A549 treated with dexamethasone at 1 μM for 4 hours (cell line): ENCODE data around the gene SLC25A17. TPM values are rescaled to one million over a fixed set of nuclear protein-coding genes. Genes with fewer than 3 reads are reported as not detected.

Experiments
- total RNA-seq: library from RNA; stranded (reverse); fragments of 200-300 nt; extraction: Qiagen RNA extraction; gene quantifications from 5 replicates; pipeline ENCODE4 v1.2.3, GENCODE V29; 2022

SLC25A17 gene, protein sequence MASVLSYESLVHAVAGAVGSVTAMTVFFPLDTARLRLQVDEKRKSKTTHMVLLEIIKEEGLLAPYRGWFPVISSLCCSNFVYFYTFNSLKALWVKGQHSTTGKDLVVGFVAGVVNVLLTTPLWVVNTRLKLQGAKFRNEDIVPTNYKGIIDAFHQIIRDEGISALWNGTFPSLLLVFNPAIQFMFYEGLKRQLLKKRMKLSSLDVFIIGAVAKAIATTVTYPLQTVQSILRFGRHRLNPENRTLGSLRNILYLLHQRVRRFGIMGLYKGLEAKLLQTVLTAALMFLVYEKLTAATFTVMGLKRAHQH
- 19.4 to 22.0 TPM (median 19.9 TPM) in 5 replicates for total RNA-seq

GRCh38 chr22:40818747-40819598, at the start of gene SLC25A17:
Gene SLC25A17 (minus strand): TSS chr22:40819346. CDS start chr22:40819248, 98 bp downstream.

DNA sequence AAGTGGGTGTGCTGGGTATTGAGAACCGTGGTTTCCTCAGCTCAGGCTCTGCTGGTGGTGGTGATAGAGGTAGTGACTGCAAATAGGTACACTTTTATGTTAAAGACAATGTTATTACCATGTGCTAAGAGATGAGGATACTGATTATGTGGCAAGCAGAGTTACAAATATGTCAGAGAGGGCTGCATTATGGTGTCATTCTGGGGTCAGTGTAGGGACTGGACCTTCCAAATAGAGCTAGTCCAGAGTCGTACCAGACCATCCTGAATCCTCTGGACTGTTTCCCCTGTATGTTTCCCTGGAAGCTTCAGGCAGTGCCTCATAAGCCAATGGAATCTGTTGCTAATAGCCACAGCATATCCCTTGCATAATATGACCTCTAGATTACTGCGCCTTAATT, 42.9 kb upstream of the SLC25A17 start, which contains the start of gene DNAJB7:
Gene DNAJB7, minus strand, starts transcription at position 101 of the 400 bp plus-strand sequence. CDS start 119 bp downstream, outside the sequence.

DNA sequence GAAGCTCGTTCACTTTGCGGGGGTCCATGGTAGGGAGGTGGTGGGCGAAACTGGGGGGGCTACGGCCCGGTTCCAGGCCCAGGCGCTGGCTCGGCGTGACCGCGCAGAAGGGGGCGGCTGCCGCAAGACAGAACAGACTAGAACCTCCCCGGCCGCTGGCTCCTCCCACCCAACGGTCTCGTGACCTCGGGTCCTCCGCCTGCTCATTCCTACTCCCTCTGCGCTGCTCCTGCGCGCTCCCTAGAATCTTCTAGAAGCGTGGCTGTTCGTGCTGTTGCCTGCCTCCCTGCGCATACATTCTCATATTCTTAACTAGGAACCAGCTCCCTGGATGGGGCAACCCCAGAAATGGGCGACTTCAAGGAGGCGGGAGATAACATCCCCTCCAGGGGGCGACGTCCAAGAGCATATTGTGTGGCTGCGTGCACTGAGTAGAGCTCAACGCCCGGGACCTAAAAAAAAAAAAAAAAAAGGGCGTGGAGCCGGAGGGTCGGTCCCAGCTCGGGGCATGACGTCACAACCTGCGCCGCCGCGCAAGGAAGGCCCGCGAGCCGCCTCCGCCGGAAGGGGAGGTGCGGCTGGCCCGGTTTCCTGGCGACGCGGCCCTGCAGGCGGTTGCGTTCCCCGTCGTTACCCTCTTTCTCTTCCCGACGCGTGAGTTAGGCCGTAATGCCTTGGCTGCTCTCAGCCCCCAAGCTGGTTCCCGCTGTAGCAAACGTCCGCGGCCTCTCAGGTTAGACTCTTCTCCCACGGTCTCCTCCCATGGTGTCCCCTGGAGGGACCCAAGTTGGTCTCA, 37.6 kb upstream of the SLC25A17 start, which contains the start of the genes ST13 and XPNPEP3:
Gene ST13, minus strand, starts transcription at position 127 of the 796 bp plus-strand sequence. Its CDS starts 99 bp downstream, at position 28.
Gene XPNPEP3, plus strand, starts transcription at position 636 of the 796 bp plus-strand sequence. Its CDS starts 34 bp downstream, at position 670.

Other genes with a start within 250 kb of the SLC25A17 start
- gene MRTFA, start 182.6 kb downstream of the SLC25A17 start, total RNA-seq = 44.3 to 66.6 TPM (median 62.5 TPM) in 5 replicates
- not detected in 5 replicates for gene MCHR1, start 139.9 kb downstream of the SLC25A17 start, total RNA-seq
- gene ST13, start 37.3 kb upstream of the SLC25A17 start, total RNA-seq = 184 to 198 TPM (median 188 TPM) in 5 replicates
- gene XPNPEP3, start 37.8 kb upstream of the SLC25A17 start, total RNA-seq = 6.7 to 10.6 TPM (median 9.5 TPM) in 5 replicates
- not detected in 5 replicates for gene DNAJB7, start 42.8 kb upstream of the SLC25A17 start, total RNA-seq
- 40.4 to 56.4 TPM (median 40.9 TPM) in 5 replicates for gene RBX1, start 132.0 kb upstream of the SLC25A17 start, total RNA-seq